Duodenal mucosa (tissue), 2 donors: Measurements from ENCODE around the gene MYRF.

ENCODE experiments used
- H3K27ac ChIP-seq: one replicate; pipeline ENCODE4 v1.7.0; 2013; ENCODE audit warnings: low read depth, low read length
- H3K27me3 ChIP-seq, 2 donors: one replicate each; pipeline ENCODE4 v1.7.0; 2013; ENCODE audit warnings: low read length in 2 of 2, control low read depth in 1 of 2; ENCODE audit not compliant: insufficient read depth in 2 of 2, control insufficient read depth in 1 of 2
- H3K36me3 ChIP-seq, 2 donors: one replicate each; pipeline ENCODE4 v1.7.0; 2013; ENCODE audit warnings: low read length in 2 of 2, control low read depth in 1 of 2; ENCODE audit not compliant: insufficient read depth in 2 of 2, control insufficient read depth in 1 of 2
- H3K4me1 ChIP-seq, 2 donors: one replicate each; pipeline ENCODE4 v1.7.0; 2013; ENCODE audit warnings: low read length in 2 of 2, control low read depth in 1 of 2; ENCODE audit not compliant: insufficient read depth in 2 of 2, control insufficient read depth in 1 of 2
- H3K4me3 ChIP-seq, 2 donors: one replicate each; pipeline ENCODE4 v1.7.0; 2013; ENCODE audit warnings: low read length in 2 of 2, low read depth in 1 of 2
- H3K9ac ChIP-seq, 2 donors: one replicate each; pipeline ENCODE4 v1.7.0; 2013; ENCODE audit warnings: low read length in 2 of 2, low read depth in 1 of 2
- H3K9me3 ChIP-seq, 2 donors: one replicate each; pipeline ENCODE4 v1.7.0; 2013; ENCODE audit warnings: low read length in 2 of 2, control low read depth in 1 of 2; ENCODE audit not compliant: control insufficient read depth in 1 of 2

The MYRF gene

GRCh38 chr11:61756147-61756451 lies 3.7 kb downstream of the MYRF start:
- Histone ChIP-seq H3K27me3 (peaks cover 0 to 3% of the 10 kb centered on the region in 2 donors), H3K4me3 (peak overlapping the region; percentile 6 to 78), H3K4me1 (peaks cover 52 to 57% of the 10 kb centered on the region in 2 donors), H3K9ac (peak overlapping the region; percentile 61 to 94), H3K27ac (peak overlapping the region; percentile 88), H3K9me3 (no peaks in the 10 kb centered on the region), H3K36me3 (peaks cover 0 to 3% of the 10 kb centered on the region in 2 donors)

DNA sequence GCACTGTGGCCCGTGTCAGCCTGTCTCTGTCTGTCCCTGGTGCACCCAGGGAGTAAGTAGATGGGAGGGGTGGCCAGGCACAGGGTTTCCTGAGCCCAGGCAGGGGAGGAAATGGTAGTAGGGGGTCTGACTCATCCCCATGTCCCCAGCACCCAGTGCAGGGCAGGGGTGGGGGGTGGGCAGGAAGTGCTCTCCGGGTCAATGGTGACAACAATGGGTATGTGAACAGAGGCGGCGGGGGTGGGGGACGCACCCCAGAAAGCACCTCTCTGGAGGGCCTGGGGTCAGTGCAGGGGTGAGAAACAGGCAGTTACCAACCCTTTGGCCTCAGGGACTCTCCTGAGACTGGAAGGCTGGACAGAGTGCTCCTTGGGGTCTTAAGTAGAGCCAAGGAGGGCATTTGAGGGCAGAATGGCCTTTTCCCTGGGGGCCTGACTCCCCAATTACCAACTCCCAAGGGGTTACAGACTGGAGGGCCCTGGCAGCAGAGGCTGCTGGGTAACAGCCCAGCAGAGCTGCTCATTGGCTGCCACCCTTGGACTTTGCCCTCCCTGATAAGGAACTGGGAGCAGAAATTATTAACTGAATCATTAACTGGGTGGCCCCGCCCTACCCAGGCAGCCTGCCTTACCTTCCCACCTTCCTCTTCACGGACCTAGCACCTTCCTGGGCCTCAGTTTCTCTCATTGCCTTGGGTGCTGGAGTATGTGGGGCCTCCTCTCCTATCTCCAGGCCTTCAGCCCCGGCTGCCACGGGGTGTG lies 4.2 kb downstream of the MYRF start:
- peak overlapping the region; percentile 46 to 78 for H3K4me3 ChIP-seq
- no peaks in the 10 kb centered on the region for H3K27me3 ChIP-seq
- H3K27ac ChIP-seq: peak overlapping the region; percentile 88
- peak overlapping the region; percentile 61 to 94 for H3K9ac ChIP-seq
- H3K4me1 ChIP-seq: peaks cover 52 to 57% of the 10 kb centered on the region in 2 donors
- H3K36me3 ChIP-seq: peaks cover 0 to 3% of the 10 kb centered on the region in 2 donors
- H3K9me3 ChIP-seq: no peaks in the 10 kb centered on the region

DNA sequence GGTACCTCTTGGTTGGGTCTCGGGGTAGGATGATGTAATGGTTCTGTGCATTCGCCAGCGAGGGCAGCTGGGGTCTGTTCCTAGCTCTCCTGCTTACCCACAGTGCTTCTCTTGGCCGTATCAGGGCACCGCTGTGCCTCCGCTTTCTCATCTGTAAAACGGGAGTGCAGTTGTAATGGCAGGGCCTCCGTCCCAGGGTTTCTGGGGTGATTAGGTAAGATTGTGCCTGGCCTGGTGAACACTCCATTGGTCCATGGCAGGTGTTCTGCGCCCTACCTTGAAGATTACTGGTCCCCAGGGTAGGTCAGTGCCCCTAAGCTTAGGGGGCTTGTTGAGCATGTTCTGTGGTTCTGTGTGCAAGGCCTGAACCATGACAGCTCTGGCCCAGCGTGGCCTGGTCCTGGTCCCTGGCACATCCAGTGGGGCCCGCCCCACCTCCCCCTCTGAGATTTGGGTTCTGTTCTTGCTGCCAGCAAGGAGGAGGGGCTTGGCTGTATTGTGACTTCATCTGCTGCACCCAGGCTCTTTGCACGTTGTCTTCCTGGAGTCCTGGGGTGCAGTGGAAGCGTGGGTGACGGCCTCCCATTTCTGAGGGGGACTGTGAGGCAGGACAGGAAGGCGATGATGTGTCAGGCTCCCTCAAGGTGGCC lies 4.9 kb downstream of the MYRF start:
- no peaks in the 10 kb centered on the region for H3K9me3 ChIP-seq
- peak overlapping the region; percentile 77 for H3K27ac ChIP-seq
- no peaks in the 10 kb centered on the region for H3K27me3 ChIP-seq
- H3K4me1 ChIP-seq: peaks cover 52% of the 10 kb centered on the region in 2 donors
- H3K36me3 ChIP-seq: peaks cover 0 to 3% of the 10 kb centered on the region in 2 donors
- H3K9ac ChIP-seq: peak overlapping the region; percentile 48 to 94
- H3K4me3 ChIP-seq: peak overlapping the region; percentile 46 to 65

GRCh38 chr11:61760946-61761345 lies 8.5 kb downstream of the MYRF start:
- peaks cover 0 to 3% of the 10 kb centered on the region in 2 donors for H3K36me3 ChIP-seq
- no peak overlapping the region for H3K9ac ChIP-seq
- H3K4me3 ChIP-seq: no peak overlapping the region
- H3K27ac ChIP-seq: no peak overlapping the region
- peaks cover 0 to 3% of the 10 kb centered on the region in 2 donors for H3K27me3 ChIP-seq
- H3K4me1 ChIP-seq: peaks cover 29 to 30% of the 10 kb centered on the region in 2 donors
- H3K9me3 ChIP-seq: no peaks in the 10 kb centered on the region

GRCh38 chr11:61761440-61762222 lies 9.2 kb downstream of the MYRF start:
- Histone ChIP-seq H3K9ac (no peak overlapping the region), H3K27me3 (peaks cover 0 to 3% of the 10 kb centered on the region in 2 donors), H3K36me3 (peaks cover 0 to 8% of the 10 kb centered on the region in 2 donors), H3K27ac (no peak overlapping the region), H3K9me3 (no peaks in the 10 kb centered on the region), H3K4me1 (peaks cover 22 to 23% of the 10 kb centered on the region in 2 donors), H3K4me3 (no peak overlapping the region)

DNA sequence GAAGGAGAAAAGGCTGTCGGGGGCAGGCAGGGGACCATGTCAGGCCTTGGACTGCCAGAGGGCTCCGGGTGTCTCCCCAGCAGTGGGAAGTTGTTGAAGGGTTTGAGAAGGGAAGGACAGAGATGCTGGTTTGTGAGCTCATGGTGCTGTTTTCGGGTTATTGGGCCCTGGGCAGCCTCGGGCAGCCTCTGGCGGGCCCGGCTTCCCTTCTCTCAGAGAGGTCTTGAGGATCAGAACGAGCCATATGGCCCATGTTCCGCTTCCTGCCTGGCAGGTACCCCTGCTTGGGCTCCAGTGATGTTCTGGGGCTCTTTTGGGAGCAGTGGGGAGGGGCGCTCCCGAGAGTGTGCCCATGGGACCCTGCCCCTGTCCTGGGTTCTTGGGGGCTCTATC lies 9.8 kb downstream of the MYRF start:
- Histone ChIP-seq H3K9me3 (no peaks in the 10 kb centered on the region), H3K36me3 (peaks cover 0 to 12% of the 10 kb centered on the region in 2 donors), H3K27me3 (peaks cover 0 to 3% of the 10 kb centered on the region in 2 donors), H3K9ac (no peak overlapping the region), H3K4me1 (peaks cover 18 to 23% of the 10 kb centered on the region in 2 donors), H3K4me3 (no peak overlapping the region), H3K27ac (no peak overlapping the region)

- Histone ChIP-seq H3K27me3 (peaks cover 0 to 3% of the 10 kb centered on the region in 2 donors), H3K27ac (no peak overlapping the region), H3K4me1 (peaks cover 12 to 19% of the 10 kb centered on the region in 2 donors), H3K9ac (no peak overlapping the region), H3K36me3 (peaks cover 0 to 12% of the 10 kb centered on the region in 2 donors), H3K4me3 (no peak overlapping the region), H3K9me3 (no peaks in the 10 kb centered on the region)
Observed at GRCh38 chr11:61762798-61763197, 10.4 kb downstream of the MYRF start.

DNA sequence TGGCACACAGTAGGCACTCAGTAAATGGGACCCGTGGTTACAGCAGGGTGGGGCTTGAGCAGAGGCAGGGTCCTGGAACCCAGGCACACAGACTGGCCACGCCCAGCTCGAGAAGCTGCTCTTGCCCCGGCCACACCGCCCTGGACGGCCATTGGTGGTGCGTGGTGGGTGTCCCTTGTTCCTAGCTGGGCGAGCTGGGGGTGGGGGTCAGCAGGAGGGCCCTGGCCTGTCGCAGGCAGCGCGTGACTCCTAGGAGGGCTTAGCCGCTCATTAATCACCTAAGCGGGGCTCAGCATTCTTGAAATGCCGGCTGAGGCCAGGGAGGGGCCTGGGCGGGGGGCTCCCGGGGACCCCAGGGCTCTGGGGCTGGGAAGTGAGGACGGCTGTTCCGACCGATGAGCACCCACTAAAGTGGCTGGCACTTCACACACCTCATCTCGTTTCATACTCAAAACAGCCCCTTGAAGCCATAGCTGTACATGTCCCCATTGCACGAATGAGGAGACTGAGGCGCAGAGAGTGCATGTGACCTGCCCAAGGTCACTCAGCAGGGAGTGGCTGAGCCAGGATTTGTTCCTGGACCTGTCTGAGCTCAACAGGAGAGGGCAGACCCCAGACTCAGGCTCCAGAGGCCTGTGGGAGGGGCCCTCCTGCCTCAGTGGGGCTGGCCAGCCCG lies 11.6 kb downstream of the MYRF start:
- H3K36me3 ChIP-seq: peaks cover 0 to 8% of the 10 kb centered on the region in 2 donors
- no peak overlapping the region for H3K9ac ChIP-seq
- H3K4me3 ChIP-seq: no peak overlapping the region
- peaks cover 0 to 3% of the 10 kb centered on the region in 2 donors for H3K27me3 ChIP-seq
- H3K9me3 ChIP-seq: no peaks in the 10 kb centered on the region
- peaks cover 7 to 14% of the 10 kb centered on the region in 2 donors for H3K4me1 ChIP-seq
- H3K27ac ChIP-seq: no peak overlapping the region

- peak overlapping the region in 1 of 2 donors; percentile 25 for H3K9ac ChIP-seq
- no peaks in the 10 kb centered on the region for H3K9me3 ChIP-seq
- H3K36me3 ChIP-seq: peaks cover 0 to 8% of the 10 kb centered on the region in 2 donors
- H3K4me3 ChIP-seq: no peak overlapping the region
- peaks cover 7 to 14% of the 10 kb centered on the region in 2 donors for H3K4me1 ChIP-seq
- H3K27ac ChIP-seq: no peak overlapping the region
- peaks cover 0 to 3% of the 10 kb centered on the region in 2 donors for H3K27me3 ChIP-seq
Observed at GRCh38 chr11:61764606-61765260, 12.3 kb downstream of the MYRF start.
